H1 (cell line): ENCODE measurements around the gene OAT.

Source experiments
- CBX8 ChIP-seq: fragments of 300-800, 300-1000 bp; sonication (generic); IDR thresholded peaks from 2 replicates; pipeline ENCODE4 v1.7.1; 2016; ENCODE audit warnings: low read depth, low read length, borderline replicate concordance
- CHD7 ChIP-seq: fragments of 300-600 bp; sonication (generic); IDR thresholded peaks from 2 replicates; pipeline ENCODE4 v1.7.1; 2012; ENCODE audit warnings: low read length, moderate library complexity, mild to moderate bottlenecking, inconsistent platforms; ENCODE audit not compliant: insufficient replicate concordance
- CTCF ChIP-seq, 3 experiments: IDR thresholded peaks; 1 replicate in 2 of 3; 2 replicates in 1 of 3; pipeline versions ENCODE4 v1.5.1 to v1.6.1; 2011; ENCODE audit warnings: low read length in 3 of 3, mild to moderate bottlenecking in 3 of 3, inconsistent platforms in 2 of 3, low read depth in 1 of 3, moderate library complexity in 1 of 3; ENCODE audit not compliant: insufficient read depth in 1 of 3; ENCODE audit errors: control extremely low read depth in 1 of 3
- EP300 ChIP-seq, 2 experiments: IDR thresholded peaks; 1 replicate in 1 of 2; 2 replicates in 1 of 2; pipeline ENCODE4 v1.6.1; 2011 to 2012; ENCODE audit warnings: low read depth in 2 of 2, low read length in 2 of 2, mild to moderate bottlenecking in 2 of 2, borderline replicate concordance in 1 of 2, inconsistent platforms in 1 of 2, moderate library complexity in 1 of 2
- HDAC6 ChIP-seq: IDR thresholded peaks from one replicate; pipeline ENCODE4 v1.7.1; 2012; ENCODE audit warnings: low read depth, mild to moderate bottlenecking, inconsistent platforms, low read length, moderate library complexity
- MAFK ChIP-seq: IDR thresholded peaks from 2 replicates; pipeline ENCODE4 v1.6.1; 2012; ENCODE audit warnings: low read depth, mild to moderate bottlenecking, improper control_type of control experiment, low read length
- POLR2A ChIP-seq, 2 experiments: IDR thresholded peaks; 1 replicate in 1 of 2; 2 replicates in 1 of 2; pipeline ENCODE4 v1.6.1; 2011; ENCODE audit warnings: low read depth in 2 of 2, low read length in 2 of 2, mild to moderate bottlenecking in 2 of 2; ENCODE audit errors: control extremely low read depth in 1 of 2
- POLR2AphosphoS5 ChIP-seq: IDR thresholded peaks from 2 replicates; pipeline ENCODE4 v1.6.1; 2011; ENCODE audit warnings: low read depth, low read length
- RAD21 ChIP-seq, 2 experiments: IDR thresholded peaks in 1 of 2; conservative IDR thresholded peaks in 1 of 2; 2 replicates each; pipeline ENCODE4 v1.6.1; 2011; ENCODE audit warnings: low read depth in 2 of 2, low read length in 2 of 2, improper control_type of control experiment in 1 of 2, inconsistent platforms in 1 of 2, mild to moderate bottlenecking in 1 of 2, moderate library complexity in 1 of 2
- TAF1 ChIP-seq: IDR thresholded peaks from 2 replicates; pipeline ENCODE4 v1.6.1; 2011; ENCODE audit warnings: mild to moderate bottlenecking, low read depth, low read length
- TCF12 ChIP-seq: IDR thresholded peaks from 2 replicates; pipeline ENCODE4 v1.6.1; 2011; ENCODE audit warnings: low read depth, mild to moderate bottlenecking, low read length
- TEAD4 ChIP-seq: IDR thresholded peaks from 2 replicates; pipeline ENCODE4 v1.6.1; 2012; ENCODE audit warnings: low read depth, low read length, inconsistent platforms, mixed read lengths
- USF2 ChIP-seq: IDR thresholded peaks from 2 replicates; pipeline ENCODE4 v1.6.1; 2011; ENCODE audit warnings: low read length, improper control_type of control experiment
- YY1 ChIP-seq: IDR thresholded peaks from 2 replicates; pipeline ENCODE4 v1.6.1; 2011; ENCODE audit warnings: low read depth, mild to moderate bottlenecking, low read length

- no peak for TF ChIP-seq CTCF (IDR thresholded peaks at IDR 0.05; ENCODE audit: control extremely low read depth in 1 of 3, insufficient read depth in 1 of 3, low read depth in 1 of 3, low read length in 3 of 3)
- no peak for TF ChIP-seq HDAC6
- TF ChIP-seq CBX8: no peak
- no peak for TF ChIP-seq POLR2AphosphoS5
- TF ChIP-seq MAFK: no peak
- no peak for TF ChIP-seq TAF1
- TF ChIP-seq EP300 (IDR thresholded peaks at IDR 0.05; ENCODE audit: borderline replicate concordance in 1 of 2, low read depth in 2 of 2, low read length in 2 of 2): no peak
- TF ChIP-seq TEAD4: no peak
- no peak for TF ChIP-seq RAD21 (IDR thresholded peaks at IDR 0.05 in 1 of 2, conservative IDR thresholded peaks at IDR 0.05 in 1 of 2; ENCODE audit: low read depth in 2 of 2, low read length in 2 of 2)
- no peak for TF ChIP-seq POLR2A (IDR thresholded peaks at IDR 0.05; ENCODE audit: control extremely low read depth in 1 of 2, low read depth in 2 of 2, low read length in 2 of 2)
- TF ChIP-seq YY1: no peak
- no peak for TF ChIP-seq USF2
- TF ChIP-seq CHD7: no peak
- TF ChIP-seq TCF12: no peak
These were observed 32.0 kb upstream of the OAT start for GRCh38 chr10:124450783-124451057.
